HepG2 (cell line): ENCODE data around the gene AGER. TPM values are rescaled to one million over a fixed set of nuclear protein-coding genes. Genes with fewer than 3 reads are reported as not detected.

Experiments
- AHR ChIP-seq: IDR thresholded peaks from 2 replicates; pipeline ENCODE4 v1.6.1; 2018; ENCODE audit warnings: missing genetic modification reagents, missing compliant biosample characterization
- BRD4 ChIP-seq: sonication (generic); formaldehyde crosslinking; IDR thresholded peaks from 2 replicates; pipeline ENCODE4 v1.4.0; 2020; ENCODE audit warnings: missing genetic modification reagents
- CHD4 ChIP-seq: fragments of 200-600 bp; sonication (generic); IDR thresholded peaks from 2 replicates; pipeline ENCODE4 v1.7.0; 2017; ENCODE audit warnings: mild to moderate bottlenecking, low read length, borderline replicate concordance
- HNF1A ChIP-seq, 2 experiments: sonication (generic) in 1 of 2; formaldehyde crosslinking in 1 of 2; IDR thresholded peaks; 2 replicates each; pipeline versions ENCODE4 v1.4.0 to v1.6.1; 2016 to 2020; ENCODE audit warnings: borderline replicate concordance in 1 of 2, low read depth in 1 of 2, mild to moderate bottlenecking in 1 of 2, missing genetic modification reagents in 1 of 2
- HNRNPLL ChIP-seq: fragments of 200-400 bp; formaldehyde crosslinking; IDR thresholded peaks from 2 replicates; pipeline ENCODE4 v1.6.1; 2017; ENCODE audit warnings: mild to moderate bottlenecking, low read depth, low read length; ENCODE audit not compliant: poor library complexity, severe bottlenecking
- NFIC ChIP-seq: IDR thresholded peaks from 2 replicates; pipeline ENCODE4 v1.6.1; 2012; ENCODE audit warnings: mild to moderate bottlenecking, low read length, inconsistent platforms
- RFXAP ChIP-seq: sonication (generic); formaldehyde crosslinking; IDR thresholded peaks from 2 replicates; pipeline ENCODE4 v1.4.0; 2020; ENCODE audit warnings: missing genetic modification reagents, borderline replicate concordance
- SALL1 ChIP-seq: sonication (generic); formaldehyde crosslinking; IDR thresholded peaks from 2 replicates; pipeline ENCODE4 v1.8.0; 2022; ENCODE audit warnings: mild to moderate bottlenecking, missing genetic modification reagents
- SMAD3 ChIP-seq: sonication (generic); formaldehyde crosslinking; IDR thresholded peaks from 2 replicates; pipeline ENCODE4 v1.4.0; 2020; ENCODE audit warnings: missing genetic modification reagents
- TBP ChIP-seq: sonication (generic); formaldehyde crosslinking; IDR thresholded peaks from 2 replicates; pipeline ENCODE4 v1.5.0; 2020; ENCODE audit warnings: missing genetic modification reagents
- UBTF ChIP-seq: sonication (generic); formaldehyde crosslinking; IDR thresholded peaks from 2 replicates; pipeline ENCODE4 v1.4.0; 2020; ENCODE audit warnings: mild to moderate bottlenecking, missing genetic modification reagents
- ZBTB37 ChIP-seq: sonication (generic); formaldehyde crosslinking; IDR thresholded peaks from 2 replicates; pipeline ENCODE4 v1.4.0; 2020; ENCODE audit warnings: mild to moderate bottlenecking, missing genetic modification reagents
- ZMAT5 ChIP-seq: sonication (generic); formaldehyde crosslinking; IDR thresholded peaks from 2 replicates; pipeline ENCODE4 v1.5.0; 2020; ENCODE audit warnings: mild to moderate bottlenecking, low read depth, missing genetic modification reagents, borderline replicate concordance
- ZNF17 ChIP-seq: sonication (generic); formaldehyde crosslinking; IDR thresholded peaks from 2 replicates; pipeline ENCODE4 v1.5.0; 2020; ENCODE audit warnings: mild to moderate bottlenecking, missing genetic modification reagents
- ZNF205 ChIP-seq: IDR thresholded peaks from 2 replicates; pipeline ENCODE4 v1.6.1; 2018; ENCODE audit warnings: missing biosample characterization, missing genetic modification reagents
- ZNF382 ChIP-seq: sonication (generic); formaldehyde crosslinking; IDR thresholded peaks from 2 replicates; pipeline ENCODE4 v1.5.0; 2020; ENCODE audit warnings: missing genetic modification reagents, mild to moderate bottlenecking, borderline replicate concordance
- ZNF691 ChIP-seq: sonication (generic); formaldehyde crosslinking; IDR thresholded peaks from 2 replicates; pipeline ENCODE4 v1.4.0; 2020; ENCODE audit warnings: missing genetic modification reagents, low read depth, mild to moderate bottlenecking, borderline replicate concordance
- polyA plus RNA-seq, 8 experiments: library from polyadenylated mRNA; depleted of rRNA in 3 of 8; stranded (reverse) in 7 of 8; unstranded in 1 of 8; fragments of >200 nt; fragmentation: Illumina TruSeq in 4 of 8; extraction: Trizol in 4 of 8; gene quantifications; 2 replicates each; pipeline versions ENCODE4 v1.2.1 to v1.2.3, GENCODE V29; 2011 to 2016; ENCODE audit warnings: low read depth in 4 of 8, missing spikeins in 1 of 8, mixed read lengths in 1 of 8; ENCODE audit not compliant: insufficient read depth in 1 of 8
- total RNA-seq, 5 experiments: library from RNA; depleted of rRNA; stranded (reverse); fragments of >200 nt; fragmentation: Illumina TruSeq; extraction: Trizol; gene quantifications; 2 replicates each; pipeline ENCODE4 v1.2.3, GENCODE V29; 2016; ENCODE audit warnings: low read depth in 1 of 5

Gene AGER
- total and polyA plus RNA-seq, 2 of the 13 experiments (the other 11 are each of a cell fraction or from before 2014, with no cell fraction given): 1.9 to 5.1 TPM

GRCh38 chr6:32154514-32155161 is 29.4 kb downstream of the AGER start (continued):
- TF ChIP-seq UBTF (CRISPR knock-in tag): peak; percentile 80
- TF ChIP-seq ZNF205 (CRISPR knock-in tag): no peak
- no peak for TF ChIP-seq ZMAT5 (CRISPR knock-in tag)
- no peak for TF ChIP-seq TBP (CRISPR knock-in tag)
- no peak for TF ChIP-seq NFIC
- no peak for TF ChIP-seq ZNF17 (CRISPR knock-in tag)
- TF ChIP-seq HNRNPLL: no peak
- TF ChIP-seq ZNF382 (CRISPR knock-in tag): no peak
- no peak for TF ChIP-seq ZBTB37 (CRISPR knock-in tag)
- no peak for TF ChIP-seq CHD4
- no peak for TF ChIP-seq HNF1A (IDR thresholded peaks at IDR 0.05; ENCODE audit: low read depth)
- TF ChIP-seq HNF1A (CRISPR knock-in tag; IDR thresholded peaks at IDR 0.05; ENCODE audit: borderline replicate concordance): no peak
- TF ChIP-seq AHR: no peak
- TF ChIP-seq BRD4: 0 out of 2 replicates have a peak, but pooled peaks have one; percentile 47
- TF ChIP-seq ZNF691 (CRISPR knock-in tag): no peak
- peak; percentile 20; the same call in 1 of the 2 replicates for TF ChIP-seq SMAD3 (CRISPR knock-in tag)
- peak; percentile 66 for TF ChIP-seq SALL1 (CRISPR knock-in tag)
- 0 out of 2 replicates have a peak, but pooled peaks have one; percentile 6 for TF ChIP-seq RFXAP (CRISPR knock-in tag)
